Parietal lobe (tissue), 1 donor: ENCODE data around the gene SELENOP. TPM values are rescaled to one million over a fixed set of nuclear protein-coding genes. Genes with fewer than 3 reads are reported as not detected.

Source experiments
- total RNA-seq: library from RNA; depleted of rRNA; stranded (reverse); fragments of >200 nt; gene quantifications from one replicate; pipeline ENCODE4 v1.2.3, GENCODE V29; 2014

SELENOP gene, protein sequence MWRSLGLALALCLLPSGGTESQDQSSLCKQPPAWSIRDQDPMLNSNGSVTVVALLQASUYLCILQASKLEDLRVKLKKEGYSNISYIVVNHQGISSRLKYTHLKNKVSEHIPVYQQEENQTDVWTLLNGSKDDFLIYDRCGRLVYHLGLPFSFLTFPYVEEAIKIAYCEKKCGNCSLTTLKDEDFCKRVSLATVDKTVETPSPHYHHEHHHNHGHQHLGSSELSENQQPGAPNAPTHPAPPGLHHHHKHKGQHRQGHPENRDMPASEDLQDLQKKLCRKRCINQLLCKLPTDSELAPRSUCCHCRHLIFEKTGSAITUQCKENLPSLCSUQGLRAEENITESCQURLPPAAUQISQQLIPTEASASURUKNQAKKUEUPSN
- 24.4 TPM for total RNA-seq

DNA sequence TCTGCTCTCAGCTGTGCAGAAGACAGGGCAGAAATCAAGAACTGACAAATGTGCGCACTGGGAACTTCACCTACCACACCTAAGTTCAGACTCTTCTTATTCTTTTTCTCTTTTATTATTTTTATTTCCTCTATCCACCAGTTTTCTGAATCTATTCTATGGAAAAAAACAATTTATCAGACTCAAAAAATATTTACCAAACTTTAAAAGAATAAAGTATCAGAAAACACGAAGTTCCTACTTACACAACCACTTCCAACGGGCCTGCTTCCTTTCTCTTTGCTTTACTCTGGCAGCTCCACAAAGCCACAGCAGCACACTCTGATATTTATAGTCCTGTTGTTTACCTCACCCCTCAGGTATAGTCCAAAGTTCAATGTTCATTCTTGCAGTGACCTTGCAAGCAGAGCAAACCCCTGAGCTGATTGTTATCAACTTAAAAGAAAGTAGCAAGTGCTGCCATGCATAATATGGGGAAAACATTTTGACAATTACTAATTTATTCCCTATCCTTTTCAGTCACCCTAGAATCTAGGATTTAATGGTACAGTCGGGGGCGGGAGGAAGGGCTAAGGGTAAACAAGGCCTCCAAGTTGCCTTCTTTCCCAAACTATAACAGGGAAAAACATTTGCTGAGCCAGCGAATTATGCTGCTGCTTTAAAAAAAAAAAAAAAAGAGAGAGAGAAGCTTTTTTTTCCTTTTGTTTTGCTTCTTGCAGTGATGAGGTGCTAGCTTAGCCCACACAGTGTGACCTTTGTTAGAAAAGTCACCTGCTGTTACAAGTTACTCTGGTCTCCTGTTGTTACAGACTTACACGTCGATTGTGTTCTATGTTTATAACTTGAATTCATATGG lies at the start of gene SELENOP:
TSS of gene SELENOP (minus strand) at position 302 of the 856 bp plus-strand sequence. CDS start 3,539 bp downstream, outside the sequence.

DNA sequence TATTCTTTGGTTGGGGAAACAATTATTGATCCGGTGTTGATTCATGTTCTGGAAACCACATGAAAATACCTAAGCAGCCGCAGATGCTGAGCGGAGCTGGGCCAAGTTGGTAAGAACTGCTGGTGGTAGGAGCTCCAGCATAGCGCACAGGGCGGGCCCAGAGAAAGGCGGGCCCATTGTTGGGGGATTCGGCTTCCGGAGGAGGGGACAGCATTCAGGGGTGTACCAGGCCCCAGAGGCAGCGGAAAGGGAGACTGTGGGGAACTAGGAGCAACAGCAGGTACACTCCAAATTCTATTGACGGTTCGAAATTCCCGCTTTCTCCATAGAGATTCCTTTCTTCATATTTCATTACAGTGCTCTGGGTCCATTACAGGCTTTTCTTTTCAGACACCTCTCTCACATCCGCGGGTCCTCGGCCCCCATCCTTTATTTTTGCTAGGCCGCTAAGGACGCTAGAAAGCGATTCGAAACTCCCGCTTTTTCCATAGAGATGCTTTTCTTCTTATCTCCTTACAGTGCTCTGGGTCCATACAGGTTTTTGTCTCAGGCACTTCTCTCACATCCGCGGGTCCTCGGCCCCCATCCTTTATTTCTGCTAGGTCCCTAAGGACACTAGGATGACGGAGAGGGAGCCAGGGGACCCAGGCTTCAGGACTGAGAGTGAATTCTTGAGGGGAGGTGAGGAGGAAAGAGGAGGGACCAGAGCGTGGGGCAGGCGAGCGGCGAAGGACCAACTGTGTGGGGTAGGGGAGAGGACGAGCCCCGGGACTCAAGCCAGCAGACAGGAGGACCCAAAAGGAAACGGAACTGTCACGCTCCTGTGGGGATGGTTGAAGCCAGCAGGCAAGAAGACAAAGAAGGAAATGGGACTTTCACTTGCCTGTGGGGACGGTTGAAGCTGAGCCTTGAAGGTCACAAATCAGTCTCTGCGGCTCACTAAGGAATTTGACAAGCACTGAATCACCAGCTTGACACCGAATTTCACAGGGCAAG lies 54.8 kb downstream of the SELENOP start, which contains the start of gene CCDC152:
TSS of gene CCDC152 (plus strand) at position 213 of the 996 bp plus-strand sequence. CDS start 2,304 bp downstream, outside the sequence.

Other genes with a start within 250 kb of the SELENOP start
- gene CCDC152, start 55.1 kb downstream of the SELENOP start, total RNA-seq: 8.1 TPM
- 2.5 TPM for gene ANXA2R, start 228.4 kb upstream of the SELENOP start, total RNA-seq